ENCODE results near the gene TNFSF13B.

- TF ChIP-seq CTCF (IDR thresholded peaks at IDR 0.05) (no peak), POLR2A (IDR thresholded peaks at IDR 0.05) (no peak)
Measured at GRCh38 chr13:108268466-108269112, 929 bp upstream of the TNFSF13B start.

All from body of pancreas (tissue), 4 donors.